Hindlimb muscle (tissue), 1 donor: ENCODE data around the gene UBAP2L. TPM values are rescaled to one million over a fixed set of nuclear protein-coding genes. Genes with fewer than 3 reads are reported as not detected.
"Not testable (repeated sequence)": the region's sequence is repeated elsewhere in the genome, so short reads cannot be mapped to it uniquely, and the experiment has no call there.

Experiments used
- DNase-seq: peaks from one replicate; pipeline ENCODE4 v3.0.0-alpha.2; 2013
- polyA plus RNA-seq: library from polyadenylated mRNA; unstranded; fragments of 120-200 nt; gene quantifications from one replicate; pipeline ENCODE4 v1.2.1, GENCODE V29; 2013; ENCODE audit not compliant: insufficient read length

UBAP2L gene
- polyA plus RNA-seq, 1 donor: 108 TPM

DNA sequence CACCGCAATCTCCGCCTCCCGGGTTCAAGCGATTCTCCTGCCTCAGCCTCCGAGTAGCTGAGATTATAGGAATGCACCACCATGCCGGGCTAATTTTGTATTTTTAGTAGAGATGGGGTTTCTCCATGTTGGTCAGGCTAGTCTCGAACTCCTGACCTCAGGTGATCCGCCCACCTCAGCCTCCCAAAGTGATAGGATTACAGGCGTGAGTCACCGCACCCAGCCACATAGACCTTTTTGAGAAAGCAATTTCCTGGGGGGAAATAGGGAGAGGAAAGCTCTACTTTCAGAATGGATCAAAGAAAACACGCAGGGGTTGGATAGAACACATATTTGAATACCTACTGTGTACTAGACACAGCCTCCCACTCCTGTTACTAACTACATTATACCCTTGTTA is 15.0 kb upstream of the UBAP2L start:
- not testable (repeated sequence) for DNase-seq

DNA sequence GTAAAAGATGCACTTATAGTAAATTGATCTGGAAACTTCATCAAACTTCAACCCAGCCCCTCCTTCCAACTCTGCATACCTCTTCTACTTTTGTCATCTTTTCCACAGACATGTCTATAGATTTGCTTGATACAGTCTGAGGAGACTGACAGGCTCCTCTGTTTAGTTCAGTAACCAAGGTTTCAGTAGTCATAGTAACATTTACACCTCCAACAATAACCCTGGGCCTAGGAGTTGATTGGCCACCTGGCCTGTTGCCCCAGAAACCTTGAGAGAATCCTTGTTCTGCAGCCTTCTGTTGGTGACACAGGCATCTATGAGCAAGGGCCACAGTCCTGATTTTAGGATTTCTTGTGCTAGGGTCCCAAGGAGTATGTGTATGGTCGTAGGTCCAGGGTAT is 14.6 kb upstream of the UBAP2L start, which contains the start of gene CFAP141:
Gene CFAP141, minus strand, starts transcription at position 138 of the 400 bp plus-strand sequence. Its CDS starts 26 bp downstream, at position 112.
- no peak for DNase-seq

DNA sequence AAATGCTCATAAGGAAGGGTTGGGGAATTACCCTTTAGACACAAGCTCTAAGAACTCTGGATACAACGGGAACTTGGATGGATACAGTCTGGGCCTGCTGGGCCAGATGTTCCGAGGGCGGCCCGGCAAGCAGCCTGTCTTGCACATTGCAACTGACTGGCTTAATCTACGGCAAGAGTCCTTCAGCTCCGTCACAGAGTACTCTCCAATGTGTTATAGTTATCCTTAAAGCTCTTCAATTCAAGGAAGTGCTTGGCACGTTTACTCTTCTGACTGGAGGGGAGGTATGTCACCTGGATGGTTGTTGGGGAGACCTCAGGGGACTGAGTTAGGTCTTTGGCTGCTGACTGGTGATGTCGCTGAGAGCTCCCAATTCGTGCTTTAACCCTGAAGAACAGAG is 13.5 kb upstream of the UBAP2L start:
- no peak for DNase-seq

DNA sequence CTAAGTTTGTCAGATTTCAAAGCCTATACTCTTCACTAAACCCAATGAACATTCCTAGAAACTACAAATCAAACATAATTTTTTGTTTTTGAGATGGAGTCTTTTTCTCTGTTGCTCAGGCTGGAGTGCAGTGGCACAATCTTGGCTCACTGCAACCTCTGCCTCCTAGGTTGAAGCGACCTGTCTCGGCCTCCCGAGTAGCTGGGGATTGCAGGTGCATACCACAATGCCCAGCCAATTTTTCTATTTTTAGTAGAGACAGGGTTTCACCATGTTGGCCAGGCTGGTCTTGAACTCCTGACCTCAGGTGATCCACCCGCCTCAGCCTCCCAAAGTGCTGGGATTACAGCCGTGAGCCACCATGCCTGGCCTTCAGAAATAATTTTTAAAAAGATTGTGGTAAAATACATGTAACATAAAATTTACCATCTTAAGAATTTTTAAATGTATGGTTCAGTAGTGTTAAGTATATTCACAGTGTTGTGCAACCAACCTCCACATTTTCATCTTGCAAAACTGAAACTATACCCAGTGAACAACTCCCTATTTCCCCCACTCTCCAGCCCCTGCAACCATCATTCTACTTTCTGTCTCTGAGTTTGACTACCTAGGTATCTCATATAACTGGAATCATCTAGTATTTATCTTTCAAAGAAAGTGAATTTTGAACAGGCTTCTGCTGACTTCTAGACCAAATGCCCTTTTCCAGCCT is 11.9 kb upstream of the UBAP2L start:
- DNase-seq: no peak

DNA sequence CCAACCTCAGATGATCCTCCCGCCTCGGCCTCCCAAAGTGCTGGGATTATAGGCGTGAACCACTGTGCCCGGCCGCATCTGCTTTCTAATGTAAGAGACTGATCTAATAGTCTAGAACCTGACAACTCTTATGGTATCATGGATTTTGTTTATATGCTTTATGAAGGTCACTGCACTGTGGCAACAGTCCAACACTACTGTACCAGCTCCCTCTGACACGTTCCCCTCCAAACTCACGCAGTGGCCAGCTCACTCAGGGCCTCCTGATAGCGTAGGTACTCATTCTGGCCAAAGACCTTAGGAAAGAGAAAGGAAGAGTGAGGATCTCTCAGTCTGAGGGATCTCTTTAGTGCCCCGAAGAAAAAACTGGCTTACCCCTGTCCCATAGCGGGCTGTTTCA is 8.7 kb upstream of the UBAP2L start:
- DNase-seq: no peak

DNA sequence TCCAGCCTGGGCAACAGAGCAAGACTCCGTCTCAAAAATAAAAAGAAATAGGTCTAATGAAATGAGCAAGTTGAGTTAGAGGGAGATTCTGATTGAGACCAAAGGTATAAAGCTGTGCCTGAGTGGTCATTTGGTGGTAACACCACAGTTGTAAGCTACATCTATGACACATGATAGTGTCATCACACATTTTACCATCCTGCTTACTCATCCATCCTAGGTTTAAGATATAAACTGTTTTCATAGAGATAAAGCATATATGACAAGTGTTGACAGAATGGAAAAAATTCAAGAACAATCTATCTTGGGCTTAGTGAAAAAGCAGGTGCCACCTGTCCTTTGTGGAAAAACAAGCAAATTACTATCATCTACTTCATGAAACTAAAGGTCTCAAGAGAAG is 7.5 kb upstream of the UBAP2L start:
- DNase-seq: no peak

DNA sequence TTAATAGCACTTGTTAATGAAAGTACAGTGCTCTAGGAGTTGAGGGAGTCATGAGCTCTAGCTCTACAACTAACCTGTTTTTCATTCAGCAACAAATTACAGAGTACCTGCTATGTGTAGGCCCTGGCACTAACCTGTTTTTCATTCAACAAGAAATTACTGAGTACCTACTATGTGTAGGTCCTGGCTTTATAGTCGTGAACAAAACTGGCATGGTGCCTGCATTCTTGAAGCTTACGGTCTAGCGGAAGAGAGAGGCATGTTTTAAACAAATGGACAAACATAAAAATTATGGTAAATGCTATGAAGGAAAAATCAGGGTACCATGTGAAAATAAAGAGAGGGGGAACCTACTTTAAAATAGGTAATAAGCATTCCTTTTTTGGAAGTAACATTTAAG is 2.2 kb upstream of the UBAP2L start:
- DNase-seq: no peak

DNA sequence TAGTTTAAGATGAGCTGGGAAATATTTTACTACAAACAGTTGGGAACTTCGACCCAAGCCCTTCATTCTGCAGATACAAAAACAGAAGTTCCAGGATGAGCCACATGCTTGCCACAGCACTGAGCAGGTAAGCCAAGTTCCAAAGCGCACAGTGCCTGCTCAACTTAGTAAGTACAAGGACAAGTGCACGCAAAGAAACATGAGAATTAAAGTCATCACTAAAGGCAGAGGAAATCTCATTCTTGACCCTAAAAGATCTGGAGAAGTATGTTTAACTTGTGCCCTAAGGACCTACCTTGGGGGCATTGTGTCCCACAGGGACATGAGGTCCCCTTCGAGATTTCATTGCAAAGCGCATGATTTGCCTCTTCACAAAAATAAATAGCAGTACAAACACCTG is 1.2 kb upstream of the UBAP2L start:
- DNase-seq: no peak

DNA sequence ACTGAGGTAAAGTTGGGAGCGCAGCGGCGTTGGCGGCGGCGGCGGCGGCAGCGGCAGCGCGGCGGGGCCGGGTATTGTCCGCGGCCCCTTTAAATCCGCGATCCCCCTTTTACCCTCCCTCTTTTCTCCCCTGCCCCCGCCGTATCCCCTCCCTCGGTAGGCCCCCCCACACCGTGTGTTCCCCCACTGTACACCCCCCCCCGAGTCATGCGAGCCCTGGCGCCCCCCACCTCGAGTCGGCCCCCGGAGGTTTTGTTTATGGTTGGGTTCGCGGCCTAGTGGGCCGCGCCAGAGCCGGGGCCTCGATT is 169 bp downstream of the UBAP2L start:
- DNase-seq: no peak

DNA sequence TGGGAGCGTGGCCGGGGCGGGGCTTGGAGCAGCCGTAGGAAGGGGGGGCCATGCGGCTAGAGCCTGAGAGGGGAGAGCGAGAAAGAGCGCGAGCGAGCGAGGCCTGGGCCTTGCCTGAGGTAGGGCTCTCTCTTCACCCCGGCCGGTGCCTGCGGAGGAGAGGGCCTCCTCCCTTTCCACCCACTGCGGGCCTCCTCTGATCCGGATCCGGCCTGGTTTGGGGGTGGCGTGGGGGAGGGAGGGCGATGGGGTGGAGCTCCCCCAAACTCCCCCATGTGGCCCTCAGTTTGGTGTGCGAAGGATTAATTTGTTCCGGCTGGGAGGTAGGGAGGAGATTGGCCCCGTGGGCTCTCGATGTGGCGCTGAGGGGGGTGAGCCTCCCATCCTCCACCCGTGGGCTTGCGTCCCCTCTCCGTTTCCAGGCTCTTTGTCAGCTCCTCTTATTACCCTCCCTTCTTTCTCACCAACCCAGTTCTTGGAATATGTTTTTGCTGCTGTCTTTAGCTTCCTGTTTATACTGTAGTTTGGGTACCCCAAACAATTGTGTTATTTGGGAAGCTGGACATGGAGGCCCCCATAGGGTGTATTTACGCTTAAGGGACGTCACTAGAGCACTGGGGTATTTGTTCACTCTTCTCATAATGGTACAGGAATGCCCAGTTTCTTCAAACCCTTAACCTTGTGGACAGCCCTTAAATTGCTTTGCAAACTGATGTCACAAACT is 685 bp downstream of the UBAP2L start:
- peak; percentile 55 for DNase-seq

DNA sequence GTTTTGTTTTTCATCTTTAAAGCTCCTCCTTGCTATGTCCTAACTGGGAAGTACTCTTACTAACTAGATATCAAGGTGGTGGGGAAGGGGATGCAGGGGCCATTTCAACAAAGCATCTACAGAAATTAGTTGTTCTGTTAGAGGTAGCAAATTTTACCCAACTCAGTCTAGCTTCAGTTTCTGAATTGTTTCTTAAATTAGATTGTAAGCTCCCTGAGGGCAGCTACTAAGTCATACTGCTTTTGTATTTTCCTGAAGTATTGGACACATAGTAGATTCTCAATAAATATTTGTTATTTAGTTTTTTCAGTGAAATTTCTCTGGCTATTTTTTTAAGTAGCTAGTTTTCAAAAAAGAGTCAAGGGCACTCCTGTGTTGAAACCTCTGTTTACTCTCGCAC is 1.8 kb downstream of the UBAP2L start:
- DNase-seq: no peak

DNA sequence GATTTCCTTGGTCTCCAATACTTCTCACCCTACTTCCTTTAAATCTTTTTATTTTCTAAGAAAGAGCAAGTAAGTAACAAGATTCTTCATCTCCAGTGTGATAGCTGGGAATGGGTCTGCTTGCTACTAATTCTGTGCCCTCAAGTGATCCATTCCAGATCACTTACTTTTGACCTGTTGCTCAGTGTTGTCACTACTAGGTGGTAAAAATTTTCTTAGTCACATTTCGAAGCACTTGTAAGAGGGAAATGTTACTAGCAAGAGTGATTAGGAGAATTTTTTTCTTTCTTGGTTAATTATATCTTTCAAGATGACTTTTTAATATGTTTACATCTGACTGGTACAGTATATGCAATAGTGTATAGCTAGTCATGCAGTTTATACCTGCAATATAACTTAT is 2.2 kb downstream of the UBAP2L start:
- no peak for DNase-seq

DNA sequence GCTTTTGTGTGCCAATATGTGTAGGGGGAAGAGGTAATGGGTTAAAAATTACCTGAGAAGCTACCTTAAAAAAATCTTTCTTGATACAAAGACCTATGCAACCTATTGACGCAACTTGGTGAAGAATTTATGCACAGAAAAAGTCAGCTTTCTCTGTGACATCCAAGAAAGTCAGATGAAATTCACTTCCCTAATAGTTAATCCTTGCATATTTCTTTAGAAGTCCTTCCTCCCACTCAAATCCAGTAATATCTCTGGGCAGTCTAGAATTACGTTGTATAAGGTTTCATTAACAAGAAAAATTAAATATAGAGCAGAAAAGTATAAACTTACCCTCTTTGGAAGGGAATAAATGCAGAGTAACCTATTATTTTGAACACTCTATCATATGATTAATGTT is 2.9 kb downstream of the UBAP2L start:
- DNase-seq: no peak

DNA sequence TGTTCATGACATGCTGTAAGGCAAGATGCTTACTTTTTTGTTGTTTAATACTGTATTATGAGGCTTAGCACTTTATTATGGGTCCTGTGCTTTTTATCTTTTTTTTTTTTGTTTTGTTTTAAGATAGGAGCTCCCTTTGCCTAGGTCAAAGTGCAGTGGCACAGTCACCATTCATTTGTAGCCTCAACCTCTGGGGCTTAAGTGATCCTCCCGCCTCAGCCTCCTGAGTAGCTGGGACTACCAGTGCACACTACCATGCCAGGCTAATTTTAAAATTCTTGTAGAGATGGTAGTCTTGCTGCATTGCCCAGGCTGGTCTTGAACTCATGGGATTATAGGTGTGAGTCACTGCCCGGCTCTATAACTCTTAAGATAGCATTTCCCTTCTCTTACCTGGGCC is 4.6 kb downstream of the UBAP2L start:
- DNase-seq: no peak

DNA sequence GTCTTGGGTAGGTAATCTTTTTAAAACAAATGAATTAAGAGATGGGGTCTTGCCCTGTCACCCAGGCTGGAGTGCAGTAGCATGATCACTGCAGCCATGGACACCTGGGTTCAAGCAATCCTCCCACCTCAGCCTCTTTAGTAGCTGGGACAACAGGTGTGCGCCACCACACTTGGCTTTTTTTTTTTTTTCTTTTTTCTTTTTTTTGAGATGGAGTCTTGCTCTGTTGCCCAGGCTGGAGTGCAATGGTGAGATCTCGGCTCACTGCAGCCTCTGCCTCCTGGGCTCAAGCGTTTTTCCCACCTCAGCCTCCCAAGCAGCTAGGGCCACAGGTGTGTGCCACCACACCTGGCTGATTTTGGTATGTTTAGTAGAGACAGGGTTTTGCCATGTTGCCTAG is 10.4 kb downstream of the UBAP2L start:
- DNase-seq: not testable (repeated sequence)

DNA sequence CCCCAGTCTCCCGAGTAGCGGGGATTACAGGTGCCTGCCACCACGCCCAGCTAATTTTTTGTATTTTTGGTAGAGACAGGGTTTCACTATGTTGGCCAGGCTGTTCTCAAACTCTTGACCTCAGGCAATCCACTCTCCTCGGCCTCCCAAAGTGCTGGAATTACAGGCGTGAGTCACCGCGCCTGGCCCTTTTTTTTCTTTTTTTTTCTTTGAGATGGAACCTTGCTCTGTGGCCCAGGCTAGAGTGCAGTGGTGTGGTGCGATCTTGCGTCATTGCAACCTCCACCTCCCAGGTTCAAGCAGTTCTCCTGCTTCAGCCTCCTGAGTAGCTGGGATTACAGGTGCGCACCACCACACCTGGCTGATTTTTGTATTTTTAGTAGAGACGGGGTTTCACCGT is 12.4 kb downstream of the UBAP2L start:
- DNase-seq: not testable (repeated sequence)

DNA sequence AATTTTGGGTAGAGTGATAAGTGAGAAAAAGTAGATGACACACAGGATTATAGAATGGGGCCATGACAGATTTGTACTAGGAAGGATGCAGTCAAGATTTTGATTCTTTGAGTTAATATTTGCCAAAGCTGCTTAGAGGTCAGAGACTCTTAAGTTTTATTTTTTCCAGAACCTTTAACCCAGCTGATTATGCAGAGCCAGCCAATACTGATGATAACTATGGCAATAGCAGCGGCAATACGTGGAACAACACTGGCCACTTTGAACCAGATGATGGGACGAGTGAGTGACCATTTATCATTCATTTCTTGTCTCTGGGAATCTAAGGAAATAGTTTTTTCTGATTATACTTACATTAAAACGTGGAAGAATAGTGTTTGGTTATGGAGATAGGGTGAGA is 16.1 kb downstream of the UBAP2L start:
- no peak for DNase-seq

DNA sequence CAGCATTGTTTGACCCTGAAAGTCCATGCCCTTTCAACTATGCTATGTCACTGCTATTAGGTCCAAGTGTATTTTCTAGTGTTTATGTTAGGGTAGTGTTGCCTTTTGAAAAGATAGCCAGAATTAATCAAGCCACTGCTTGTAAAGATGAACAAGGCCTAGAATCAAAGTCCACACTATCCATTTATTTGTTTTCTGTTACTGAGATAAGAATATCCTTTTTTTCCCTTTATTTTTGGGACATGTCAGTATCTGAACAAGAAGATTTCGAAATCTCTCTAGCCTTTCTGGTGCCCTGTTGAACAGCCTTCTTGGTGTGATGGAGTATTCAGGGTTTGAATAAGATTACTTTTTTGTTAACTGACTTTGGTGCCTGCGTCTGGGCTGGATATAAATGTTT is 16.7 kb downstream of the UBAP2L start:
- no peak for DNase-seq

DNA sequence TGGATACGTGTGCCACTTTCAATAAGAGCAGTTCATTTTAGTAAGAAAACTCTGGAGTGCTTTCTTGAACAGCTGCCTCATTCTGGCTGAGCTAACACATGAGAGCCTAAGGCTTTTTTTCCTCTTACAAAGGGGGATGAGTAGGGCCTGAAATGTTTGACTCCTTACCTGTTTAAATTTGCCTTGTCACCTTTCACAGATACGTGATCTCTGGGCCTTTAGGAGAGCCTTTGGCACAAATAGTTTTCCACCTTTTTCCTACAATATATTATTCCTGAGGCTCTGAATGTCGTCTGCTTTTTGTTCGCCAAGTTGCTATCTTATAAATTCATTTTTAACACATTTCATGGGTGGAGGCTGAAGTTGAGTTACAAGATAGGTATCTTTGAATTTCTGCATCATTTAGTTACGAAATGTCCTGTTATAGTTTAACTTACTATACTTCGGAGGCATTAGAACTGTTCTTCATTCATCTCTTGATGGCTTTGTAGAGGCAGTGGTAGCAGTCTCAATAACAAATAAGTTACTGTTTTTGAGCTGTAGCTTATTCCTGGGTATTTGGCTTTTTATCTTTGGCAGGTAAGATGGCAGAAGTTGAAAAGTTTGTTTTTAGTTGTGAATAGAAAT is 17.2 kb downstream of the UBAP2L start:
- DNase-seq: no peak

DNA sequence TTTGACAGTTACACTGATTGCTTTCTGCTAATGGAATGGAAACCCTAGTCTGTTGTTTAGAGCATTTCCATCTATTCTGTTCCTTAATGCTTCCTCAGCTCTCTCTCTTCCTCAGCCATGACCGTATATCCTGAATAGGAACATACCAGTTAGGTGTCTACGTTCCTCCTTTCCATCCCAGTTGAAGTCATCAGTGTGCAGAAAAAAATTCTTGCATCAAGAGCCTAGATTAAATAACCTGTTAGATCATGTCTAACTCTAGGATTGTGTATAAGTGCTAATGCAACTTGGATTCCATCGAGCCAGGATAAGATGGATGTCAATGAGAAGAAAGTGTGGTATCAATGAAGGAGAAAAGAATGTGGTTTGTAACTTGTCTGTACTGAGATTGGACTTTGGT is 18.7 kb downstream of the UBAP2L start:
- no peak for DNase-seq

DNA sequence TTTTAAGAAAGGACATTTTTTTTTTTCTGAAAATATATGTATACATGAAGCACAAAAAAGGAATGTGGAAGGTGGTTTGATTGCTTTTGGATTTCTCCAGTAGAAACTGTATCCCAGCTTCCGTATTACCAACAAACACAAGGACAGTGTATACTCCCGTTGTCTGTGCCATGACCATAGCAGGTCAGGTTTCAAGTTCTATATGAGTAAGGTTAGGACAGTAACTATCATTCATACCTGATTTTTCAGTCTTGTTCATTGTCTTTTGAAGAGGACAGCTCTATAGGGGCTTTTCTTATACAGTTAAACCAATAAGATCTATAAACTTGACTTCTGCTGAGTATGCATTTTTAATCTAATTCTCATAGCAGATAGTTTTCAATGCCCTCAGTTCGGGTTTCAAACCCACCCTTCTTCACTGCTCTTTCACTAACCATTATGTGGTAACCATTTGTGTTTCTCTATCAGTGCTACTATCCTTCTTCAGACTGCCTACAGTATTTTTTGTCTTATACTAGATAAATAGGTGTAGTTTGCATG is 19.6 kb downstream of the UBAP2L start:
- DNase-seq: no peak

DNA sequence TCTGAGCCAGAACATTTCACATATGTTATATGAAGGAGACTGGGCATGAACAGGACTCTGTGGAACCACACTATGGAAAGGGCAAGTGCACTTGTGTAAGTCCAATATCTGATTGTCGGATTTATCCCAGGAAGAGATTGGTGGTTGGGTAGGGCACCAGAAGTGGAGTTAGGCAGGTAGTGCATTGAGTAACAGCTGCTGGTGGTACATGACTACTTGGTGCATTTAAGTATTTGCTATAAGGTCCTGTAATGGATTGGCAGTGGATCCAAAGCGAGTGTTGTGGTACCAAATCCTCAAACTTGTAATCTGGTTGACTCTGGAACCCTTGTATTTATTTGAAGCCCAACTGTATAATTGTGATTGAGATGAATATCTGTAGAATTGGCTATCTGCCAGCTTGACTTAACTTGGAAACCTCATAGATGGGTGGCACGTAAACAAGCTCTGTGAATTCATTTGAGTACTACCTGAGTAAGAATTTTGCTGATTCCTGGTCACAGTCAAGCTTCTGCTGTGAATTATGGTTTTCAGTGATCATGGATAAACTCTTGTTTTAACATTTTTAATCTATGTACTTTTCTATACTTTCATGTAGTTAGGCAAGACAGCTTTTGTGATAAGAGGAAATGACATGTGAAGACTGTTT is 21.1 kb downstream of the UBAP2L start:
- no peak for DNase-seq

DNA sequence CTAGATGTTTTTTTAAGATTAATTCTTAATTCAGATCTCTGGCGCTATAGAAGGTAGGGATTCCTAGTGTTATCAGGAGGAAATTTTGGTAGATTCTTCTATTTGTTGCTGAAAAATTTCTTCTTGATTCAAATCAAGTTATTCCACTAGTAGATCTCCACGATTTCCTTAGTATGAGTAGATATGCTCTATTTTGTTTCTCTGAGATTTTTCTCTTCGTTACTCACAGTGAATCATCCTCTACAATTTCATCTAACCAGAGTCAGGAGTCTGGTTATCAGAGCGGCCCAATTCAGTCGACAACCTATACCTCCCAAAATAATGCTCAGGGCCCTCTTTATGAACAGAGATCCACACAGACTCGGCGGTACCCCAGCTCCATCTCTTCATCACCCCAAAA is 32.9 kb downstream of the UBAP2L start:
- no peak for DNase-seq
